B cell (primary cell): ENCODE results near the gene CLASRP. TPM values are rescaled to one million over a fixed set of nuclear protein-coding genes. Genes with fewer than 3 reads are reported as not detected.

Source experiments
- ATAC-seq: fragments of 200-7000 bp; cut with Tn5 transposase; one replicate; pipeline ENCODE4 v1.10.0; 2021; ENCODE audit warnings: low read depth, mild to moderate bottlenecking, moderate number of reproducible peaks, moderate library complexity
- CTCF ChIA-PET: fragments of 350-600 bp; sonication (Branson Sonifier 250); formaldehyde crosslinking; loops from one replicate; lab custom pipeline; 2021; ENCODE audit warnings: antibody characterized with exemption, inconsistent platforms; lab: Charles Lee
- POLR2A ChIA-PET: fragments of 350-600 bp; sonication (Branson Sonifier 250); formaldehyde crosslinking; loops from one replicate; lab custom pipeline; 2021; ENCODE audit warnings: antibody characterized with exemption; lab: Charles Lee
- DNase-seq: peaks from one replicate; pipeline ENCODE4 v3.0.0; 2013
- H2AFZ ChIP-seq: 2 replicates; pipeline ENCODE4 v1.6.1; 2012; ENCODE audit warnings: mild to moderate bottlenecking, low read depth, low read length; ENCODE audit not compliant: insufficient read depth, poor library complexity, severe bottlenecking
- H3K27ac ChIP-seq, 2 donors: 1 replicate in 1 of 2; 2 replicates in 1 of 2; pipeline ENCODE4 v1.5.1; 2012 to 2013; ENCODE audit warnings: low read length in 2 of 2, mild to moderate bottlenecking in 2 of 2, moderate library complexity in 1 of 2
- H3K27me3 ChIP-seq, 4 experiments: fragments of 200-600 bp in 1 of 4; sonication (generic) in 1 of 4; replicated peaks in 1 of 4; 1 replicate in 2 of 4; 2 replicates in 2 of 4; pipeline versions ENCODE4 v1.6.1 to v1.7.0; 2013 to 2016; ENCODE audit warnings: low read length in 3 of 4, mild to moderate bottlenecking in 2 of 4, mixed read lengths in 1 of 4, moderate library complexity in 1 of 4; ENCODE audit not compliant: insufficient read depth in 4 of 4, control insufficient read depth in 3 of 4; ENCODE audit errors: control extremely low read depth in 1 of 4
- H3K36me3 ChIP-seq, 2 experiments: replicated peaks in 1 of 2; 1 replicate in 1 of 2; 2 replicates in 1 of 2; pipeline versions ENCODE4 v1.6.1 to v1.7.1; 2013; ENCODE audit warnings: low read length in 1 of 2; ENCODE audit not compliant: insufficient read depth in 2 of 2, control insufficient read depth in 1 of 2; ENCODE audit errors: control extremely low read depth in 1 of 2, extremely low read depth in 1 of 2
- H3K4me1 ChIP-seq, 2 donors: fragments of 200-600 bp in 1 of 2; sonication (generic) in 1 of 2; 1 replicate in 1 of 2; 2 replicates in 1 of 2; pipeline versions ENCODE4 v1.5.1 to v1.6.1; 2013 to 2017; ENCODE audit warnings: low read length in 2 of 2; ENCODE audit not compliant: control insufficient read depth in 2 of 2, insufficient read depth in 2 of 2
- H3K4me2 ChIP-seq: replicated peaks from 2 replicates; pipeline ENCODE3; 2012; ENCODE audit warnings: mild to moderate bottlenecking, low read depth, low read length; ENCODE audit not compliant: poor library complexity, severe bottlenecking
- H3K4me3 ChIP-seq, 5 experiments: fragments of 200-600 bp in 1 of 5; sonication (generic) in 1 of 5; 1 replicate in 3 of 5; 2 replicates in 2 of 5; pipeline versions ENCODE4 v1.5.1 to v1.7.0; 2011 to 2016; ENCODE audit warnings: low read length in 4 of 5, mild to moderate bottlenecking in 4 of 5, low read depth in 2 of 5, control low read depth in 1 of 5, moderate library complexity in 1 of 5; ENCODE audit not compliant: insufficient read depth in 1 of 5; ENCODE audit errors: control extremely low read depth in 1 of 5, extremely low read depth in 1 of 5
- H3K79me2 ChIP-seq: fragments of 200-600 bp; sonication (generic); one replicate; pipeline ENCODE4 v1.6.0; 2016; ENCODE audit warnings: low read length; ENCODE audit not compliant: control insufficient read depth, insufficient read depth
- H3K9ac ChIP-seq: fragments of 200-600 bp; sonication (generic); 2 replicates; pipeline ENCODE4 v1.6.1; 2017; ENCODE audit warnings: mild to moderate bottlenecking, low read length, moderate library complexity
- H3K9me3 ChIP-seq, 3 donors: one replicate each; pipeline versions ENCODE4 v1.6.1 to v1.7.1; 2013; ENCODE audit warnings: low read length in 2 of 3; ENCODE audit not compliant: control insufficient read depth in 2 of 3, insufficient read depth in 1 of 3; ENCODE audit errors: control extremely low read depth in 1 of 3
- H4K20me1 ChIP-seq: 2 replicates; pipeline ENCODE4 v1.6.0; 2012; ENCODE audit warnings: mild to moderate bottlenecking, low read length; ENCODE audit not compliant: insufficient read depth, control insufficient read depth, poor library complexity, severe bottlenecking
- H3K27ac Mint-ChIP-seq: one replicate; pipeline ENCODE4 v1.8.0; 2021; ENCODE audit warnings: mixed read lengths
- H3K27me3 Mint-ChIP-seq: one replicate; pipeline ENCODE4 v1.8.0; 2021; ENCODE audit warnings: mixed read lengths
- H3K4me1 Mint-ChIP-seq: one replicate; pipeline ENCODE4 v1.8.0; 2021; ENCODE audit warnings: mixed read lengths
- H3K4me3 Mint-ChIP-seq: one replicate; pipeline ENCODE4 v1.8.0; 2021; ENCODE audit warnings: mixed read lengths
- H3K9me3 Mint-ChIP-seq: one replicate; pipeline ENCODE4 v1.8.0; 2022; ENCODE audit warnings: mixed read lengths; ENCODE audit not compliant: insufficient read depth
- EZH2 ChIP-seq: IDR thresholded peaks from 2 replicates; pipeline ENCODE4 v1.6.1; 2012; ENCODE audit warnings: borderline replicate concordance, low read depth, mild to moderate bottlenecking, moderate library complexity, low read length; ENCODE audit not compliant: insufficient read depth, poor library complexity, severe bottlenecking
- WGBS: methylation state at CpG from one replicate; pipeline ENCODE4 v1.1.5; 2013; ENCODE audit warnings: missing lambda C conversion rate; ENCODE audit not compliant: insufficient coverage; 5-methylcytosine and 5-hydroxymethylcytosine counted together
- intact Hi-C: fragments of 100-400 bp; cut with micrococcal nuclease; formaldehyde crosslinking; loops from one replicate; pipeline ENCODE4 v1.10.0; 2022
- polyA plus RNA-seq: library from polyadenylated mRNA; depleted of rRNA; stranded (reverse); fragments of >200 nt; gene quantifications from 2 replicates; pipeline ENCODE4 v1.2.3, GENCODE V29; 2012
- total RNA-seq, 2 donors: library from RNA; stranded (reverse); fragments of 120-200 nt in 1 of 2; gene quantifications; 1 replicate in 1 of 2; 2 replicates in 1 of 2; pipeline versions ENCODE4 v1.2.3 to v1.2.4, GENCODE V29; 2013 to 2022
- TF ChIP-seq, protein P1 (sequence below): fragments of 200-600 bp; IDR thresholded peaks from one replicate; pipeline ENCODE4 v1.8.0; 2022; ENCODE audit warnings: antibody characterized with exemption, mild to moderate bottlenecking

Gene CLASRP
- total and polyA plus RNA-seq, 2 donors (not counting 1 experiment from before 2014, with no cell fraction given), result 234 to 285 TPM

DNA sequence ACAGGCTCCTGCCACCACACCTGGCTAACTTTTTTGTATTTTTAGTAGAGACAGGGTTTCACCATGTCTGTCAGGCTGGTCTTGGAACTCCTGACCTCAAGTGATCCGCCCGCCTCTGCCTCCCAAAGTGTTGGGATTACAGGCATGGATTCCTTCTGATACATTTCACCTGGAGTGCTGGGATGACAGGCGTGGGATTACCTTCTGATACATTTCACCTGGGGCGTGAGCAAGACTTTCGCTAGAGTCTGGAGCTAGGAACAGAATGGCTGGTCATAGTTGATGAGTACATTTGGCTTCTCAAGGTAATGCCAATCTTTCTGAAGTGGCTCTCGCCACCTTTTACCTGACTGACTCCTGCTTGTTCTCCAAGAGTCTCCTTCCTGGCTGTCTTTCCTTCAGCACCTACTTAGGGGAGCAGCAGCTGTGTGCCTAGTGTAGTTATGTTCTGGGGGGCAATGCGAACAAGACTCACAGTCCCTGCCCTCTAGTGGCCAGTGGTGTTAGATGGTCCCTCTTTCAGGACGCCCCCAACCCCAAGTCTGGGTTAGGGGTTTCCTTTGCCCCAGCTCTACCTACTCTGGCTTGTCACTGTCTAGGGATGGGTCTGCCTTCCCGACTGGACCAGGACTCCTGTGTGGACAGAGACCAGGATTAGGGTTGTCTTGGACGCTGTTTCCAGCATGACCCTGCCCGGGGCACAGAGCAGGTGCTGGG, 73.4 kb downstream of the CLASRP start:
- Histone ChIP-seq H4K20me1 (peaks cover 87% of the 10 kb centered on the region), H3K4me2 (no peak overlapping the region), H3K4me1 (peaks cover 24 to 51% of the 10 kb centered on the region in 2 donors), H3K4me3 (no peak overlapping the region), H3K27me3 (no peaks in the 10 kb centered on the region), H3K36me3 (no peaks in the 10 kb centered on the region), H3K9ac (no peak overlapping the region), H3K27ac (no peak overlapping the region), H2AFZ (no peak overlapping the region), H3K79me2 (peaks cover 98% of the 10 kb centered on the region), H3K9me3 (no peaks in the 10 kb centered on the region)
- CTCF ChIA-PET, result interaction anchor here (0.6 to 3.5 kb wide), 3 partner anchors 9 to 25 kb away, joined by 3 to 14 read pairs (median 5); no protein-coding TSS in a partner anchor
- H3K4me1 Mint-ChIP-seq, result peaks cover 65% of the 10 kb centered on the region
- 98% methylated on average over 10 of the region's 11 CpGs for WGBS
- intact Hi-C loops, result no loop called here
- no peak for DNase-seq
- no peaks in the 10 kb centered on the region for H3K27me3 Mint-ChIP-seq
- POLR2A ChIA-PET, result interaction anchor here (0.5 kb wide), 1 partner anchor 69 kb away, joined by 3 read pairs; no protein-coding TSS in a partner anchor
- TF ChIP-seq, protein P1, sequence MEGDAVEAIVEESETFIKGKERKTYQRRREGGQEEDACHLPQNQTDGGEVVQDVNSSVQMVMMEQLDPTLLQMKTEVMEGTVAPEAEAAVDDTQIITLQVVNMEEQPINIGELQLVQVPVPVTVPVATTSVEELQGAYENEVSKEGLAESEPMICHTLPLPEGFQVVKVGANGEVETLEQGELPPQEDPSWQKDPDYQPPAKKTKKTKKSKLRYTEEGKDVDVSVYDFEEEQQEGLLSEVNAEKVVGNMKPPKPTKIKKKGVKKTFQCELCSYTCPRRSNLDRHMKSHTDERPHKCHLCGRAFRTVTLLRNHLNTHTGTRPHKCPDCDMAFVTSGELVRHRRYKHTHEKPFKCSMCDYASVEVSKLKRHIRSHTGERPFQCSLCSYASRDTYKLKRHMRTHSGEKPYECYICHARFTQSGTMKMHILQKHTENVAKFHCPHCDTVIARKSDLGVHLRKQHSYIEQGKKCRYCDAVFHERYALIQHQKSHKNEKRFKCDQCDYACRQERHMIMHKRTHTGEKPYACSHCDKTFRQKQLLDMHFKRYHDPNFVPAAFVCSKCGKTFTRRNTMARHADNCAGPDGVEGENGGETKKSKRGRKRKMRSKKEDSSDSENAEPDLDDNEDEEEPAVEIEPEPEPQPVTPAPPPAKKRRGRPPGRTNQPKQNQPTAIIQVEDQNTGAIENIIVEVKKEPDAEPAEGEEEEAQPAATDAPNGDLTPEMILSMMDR, result no peak
- H3K4me3 Mint-ChIP-seq, result no peak overlapping the region
- H3K27ac Mint-ChIP-seq, result no peak overlapping the region
- ATAC-seq, result no peak
- no peaks in the 10 kb centered on the region for H3K9me3 Mint-ChIP-seq

DNA sequence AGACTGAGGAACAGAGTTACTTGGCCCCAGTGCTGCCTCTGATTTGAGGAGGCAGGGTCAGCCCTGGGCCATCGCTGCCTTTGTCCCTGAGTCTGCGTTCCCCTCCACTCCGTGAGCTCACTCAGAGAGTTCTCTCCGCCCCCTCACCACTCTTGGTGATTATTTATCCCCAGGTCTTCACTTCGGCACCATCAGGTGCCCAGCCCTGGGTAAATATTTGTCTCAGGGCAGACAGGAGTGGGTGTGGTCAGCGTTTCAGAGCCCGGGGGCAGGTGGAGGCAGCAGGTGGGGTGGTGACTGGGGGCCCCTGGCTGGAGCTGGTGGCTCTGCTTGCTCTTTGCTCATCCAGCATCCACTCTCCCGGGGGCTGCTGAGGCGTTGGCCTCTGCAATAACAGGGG, 74.8 kb downstream of the CLASRP start:
- Mint-ChIP-seq H3K27me3 (no peaks in the 10 kb centered on the region), H3K4me1 (peaks cover 66% of the 10 kb centered on the region), H3K27ac (no peak overlapping the region), H3K9me3 (no peaks in the 10 kb centered on the region), H3K4me3 (no peak overlapping the region)
- peaks cover 96% of the 10 kb centered on the region for H3K79me2 ChIP-seq
- H3K27me3 ChIP-seq, result no peaks in the 10 kb centered on the region
- ATAC-seq (no peak), DNase-seq (no peak)
- peaks cover 86% of the 10 kb centered on the region for H4K20me1 ChIP-seq
- no peaks in the 10 kb centered on the region for H3K9me3 ChIP-seq
- no peak overlapping the region for H3K27ac ChIP-seq
- H3K36me3 ChIP-seq, result no peaks in the 10 kb centered on the region
- intact Hi-C loops, result no loop called here
- H3K4me3 ChIP-seq, result no peak overlapping the region
- WGBS, result 48% methylated on average over 7 of the region's 9 CpGs
- ChIA-PET POLR2A (no interaction called here), CTCF (interaction anchor here (1.4 to 3.5 kb wide), 2 partner anchors 10 to 12 kb away, joined by 5 to 14 read pairs; no protein-coding TSS in a partner anchor)
- peaks cover 28 to 55% of the 10 kb centered on the region in 2 donors for H3K4me1 ChIP-seq
- TF ChIP-seq, protein P1, result no peak
- no peak for TF ChIP-seq EZH2
- H2AFZ ChIP-seq, result no peak overlapping the region
- no peak overlapping the region for H3K9ac ChIP-seq
- peak overlapping the region; percentile 14 for H3K4me2 ChIP-seq
